Measurements from ENCODE around the gene CEBPA. TPM values are rescaled to one million over a fixed set of nuclear protein-coding genes. Genes with fewer than 3 reads are reported as not detected.

CEBPA gene
- total and polyA plus RNA-seq, 10 of the 15 experiments (the other 5 are each of a cell fraction or from before 2014, with no cell fraction given), result 0.04 to 0.36 (median 0.13) TPM; not detected in 4

GRCh38 chr19:33275559-33275932 is 26.8 kb downstream of the CEBPA start:
- Histone ChIP-seq H3K36me3 (ENCODE audit: control insufficient read depth in 2 of 2, insufficient read depth in 2 of 2, low read length in 1 of 2) (no peaks in the 10 kb centered on the region), H3K4me3 (no peak overlapping the region), H3K9me3 (replicated peaks; ENCODE audit: control insufficient read depth, insufficient read depth, low read length) (no peaks in the 10 kb centered on the region), H3K9ac (ENCODE audit: control insufficient read depth, insufficient read depth, low read length) (no peak overlapping the region), H3K27me3 (replicated peaks in 1 of 2; ENCODE audit: control insufficient read depth in 2 of 2, insufficient read depth in 2 of 2, low read length in 1 of 2) (no peaks in the 10 kb centered on the region), H3K27ac (ENCODE audit: control insufficient read depth, insufficient read depth) (no peak overlapping the region), H3K79me2 (ENCODE audit: control insufficient read depth, insufficient read depth, low read length) (no peaks in the 10 kb centered on the region), H3K4me2 (ENCODE audit: control insufficient read depth, insufficient read depth) (no peak overlapping the region), H4K20me1 (ENCODE audit: control insufficient read depth, insufficient read depth) (no peaks in the 10 kb centered on the region), H3K4me1 (ENCODE audit: control insufficient read depth, insufficient read depth, low read length) (peaks cover 12% of the 10 kb centered on the region), H2AFZ (ENCODE audit: control insufficient read depth, low read depth, low read length) (no peak overlapping the region)
- ChIA-PET RAD21 (ENCODE audit: unreplicated experiment) (no interaction called here), CTCF (no interaction called here), POLR2A (no interaction called here), SMC1A (ENCODE audit: uncharacterized antibody, unreplicated experiment) (no interaction called here)
- in situ Hi-C loops (cut with MboI) (no loop called here), intact Hi-C loops (cut with micrococcal nuclease; ENCODE audit: unreplicated experiment) (no loop called here)
- TF ChIP-seq RCOR1 (conservative IDR thresholded peaks at IDR 0.05; ENCODE audit: low read depth, low read length), result no peak
- TF ChIP-seq STAT1 (conservative IDR thresholded peaks at IDR 0.05), result no peak
- TF ChIP-seq RAD21 (IDR thresholded peaks at IDR 0.05; ENCODE audit: insufficient read depth, low read depth, low read length), result no peak
- no peak for TF ChIP-seq MEF2B (IDR thresholded peaks at IDR 0.05; ENCODE audit: partially characterized antibody, poor library complexity, severe bottlenecking)
- no peak for TF ChIP-seq ATF7 (IDR thresholded peaks at IDR 0.05; ENCODE audit: low read depth)
- TF ChIP-seq STAT3 (IDR thresholded peaks at IDR 0.05; ENCODE audit: low read depth, low read length), result no peak
- no peak for TF ChIP-seq CHD2 (IDR thresholded peaks at IDR 0.05; ENCODE audit: borderline replicate concordance, low read depth, low read length)
- no peak for TF ChIP-seq ZNF217 (IDR thresholded peaks at IDR 0.05)
- no peak for TF ChIP-seq BCL11A (IDR thresholded peaks at IDR 0.05; ENCODE audit: low read depth, low read length)
- TF ChIP-seq SIN3A (IDR thresholded peaks at IDR 0.05; ENCODE audit: low read depth, low read length), result no peak
- no peak for TF ChIP-seq E2F4 (IDR thresholded peaks at IDR 0.05; ENCODE audit: low read depth, low read length)
- TF ChIP-seq IRF3 (IDR thresholded peaks at IDR 0.05), result no peak
- TF ChIP-seq CBX3 (IDR thresholded peaks at IDR 0.05; ENCODE audit: borderline replicate concordance, low read depth), result no peak
- no peak for TF ChIP-seq SUZ12 (IDR thresholded peaks at IDR 0.05; ENCODE audit: unreplicated experiment)
- FAIRE-seq (no peak), ATAC-seq (no peak), DNase-seq (ENCODE audit: low read depth, low spot score) (no peak)
- BruUV-seq (replicated peaks), result no TSS peak
- WGBS (ENCODE audit: insufficient coverage, insufficient replicate concordance, low lambda C conversion rate, missing lambda C conversion rate), result 72% methylated on average over 5 of the region's 5 CpGs

Data from GM12878 (cell line).